Measurements from ENCODE around the gene ZNF277.

- TF ChIP-seq CTCF (IDR thresholded peaks at IDR 0.05) = no peak
- TF ChIP-seq EP300 (IDR thresholded peaks at IDR 0.05) = no peak
Measured at GRCh38 chr7:112197322-112197721, 9.2 kb upstream of the ZNF277 start.

Data from tibial nerve (tissue), 4 donors.